DND-41 (cell line): ENCODE measurements around the gene AP5B1.

Experiments
- ATAC-seq: fragments of 200-7000 bp; cut with Tn5 transposase; 3 replicates; pipeline ENCODE4 v1.9.1; 2021; ENCODE audit warnings: low read depth; ENCODE audit not compliant: insufficient read depth
- DNase-seq: peaks from one replicate; pipeline ENCODE4 v3.0.0-alpha.2; 2020
- H2AFZ ChIP-seq: 2 replicates; pipeline ENCODE4 v1.6.0; 2012; ENCODE audit warnings: low read depth, low read length
- H3K27ac ChIP-seq: 2 replicates; pipeline ENCODE4 v1.5.1; 2012; ENCODE audit warnings: low read length, inconsistent platforms
- H3K27me3 ChIP-seq: fragments of 200-600 bp; sonication (generic); 2 replicates; pipeline ENCODE4 v1.6.0; 2012; ENCODE audit warnings: low read length, mild to moderate bottlenecking, inconsistent platforms; ENCODE audit not compliant: insufficient read depth, poor library complexity
- H3K36me3 ChIP-seq: 2 replicates; pipeline ENCODE4 v1.5.1; 2012; ENCODE audit warnings: low read length, inconsistent platforms; ENCODE audit not compliant: insufficient read depth
- H3K4me1 ChIP-seq: 2 replicates; pipeline ENCODE4 v1.5.1; 2012; ENCODE audit warnings: mild to moderate bottlenecking, low read length; ENCODE audit not compliant: insufficient read depth
- H3K4me2 ChIP-seq: 2 replicates; pipeline ENCODE4 v1.6.0; 2012; ENCODE audit warnings: mild to moderate bottlenecking, moderate library complexity, low read length, inconsistent platforms; ENCODE audit not compliant: insufficient read depth
- H3K4me3 ChIP-seq, 2 experiments: fragments of 200-600 bp in 1 of 2; shearing (Covaris generic) in 1 of 2; 2 replicates each; pipeline ENCODE4 v1.5.1; 2012 to 2016; ENCODE audit warnings: inconsistent platforms in 2 of 2, low read length in 2 of 2, mild to moderate bottlenecking in 2 of 2, low read depth in 1 of 2, moderate library complexity in 1 of 2
- H3K79me2 ChIP-seq: 2 replicates; pipeline ENCODE4 v1.6.0; 2012; ENCODE audit warnings: low read length, inconsistent platforms; ENCODE audit not compliant: insufficient read depth
- H3K9ac ChIP-seq: 2 replicates; pipeline ENCODE4 v1.6.0; 2012; ENCODE audit warnings: low read depth, mild to moderate bottlenecking, inconsistent platforms, low read length, moderate library complexity
- H3K9me3 ChIP-seq: 2 replicates; pipeline ENCODE4 v1.5.1; 2012; ENCODE audit warnings: low read length, moderate library complexity, mild to moderate bottlenecking, inconsistent platforms; ENCODE audit not compliant: insufficient read depth, severe bottlenecking
- H4K20me1 ChIP-seq: 2 replicates; pipeline ENCODE4 v1.6.0; 2012; ENCODE audit warnings: low read length; ENCODE audit not compliant: insufficient read depth
- CTCF ChIP-seq: IDR thresholded peaks from 2 replicates; pipeline ENCODE4 v1.5.1; 2012; ENCODE audit warnings: borderline replicate concordance, low read length, moderate library complexity, mild to moderate bottlenecking; ENCODE audit not compliant: poor library complexity, severe bottlenecking; ENCODE audit errors: extremely low read depth
- EZH2 ChIP-seq: IDR thresholded peaks from 3 replicates; pipeline ENCODE4 v1.6.1; 2012; ENCODE audit warnings: borderline replicate concordance, low read depth, mild to moderate bottlenecking, moderate library complexity, low read length, inconsistent platforms; ENCODE audit not compliant: severe bottlenecking

AP5B1 gene

GRCh38 chr11:65785319-65786007 lies 4.7 kb upstream of the AP5B1 start:
- Histone ChIP-seq H3K9ac (no peak overlapping the region), H3K27me3 (no peaks in the 10 kb centered on the region), H3K36me3 (no peaks in the 10 kb centered on the region), H3K4me1 (peaks cover 11% of the 10 kb centered on the region), H4K20me1 (no peaks in the 10 kb centered on the region), H3K4me3 (no peak overlapping the region), H2AFZ (no peak overlapping the region), H3K4me2 (no peak overlapping the region), H3K27ac (no peak overlapping the region), H3K79me2 (peaks cover 1% of the 10 kb centered on the region; the same call in 1 of the 2 replicates), H3K9me3 (no peaks in the 10 kb centered on the region)
- TF ChIP-seq EZH2 (no peak), CTCF (no peak)
- ATAC-seq (no peak), DNase-seq (no peak)

DNA sequence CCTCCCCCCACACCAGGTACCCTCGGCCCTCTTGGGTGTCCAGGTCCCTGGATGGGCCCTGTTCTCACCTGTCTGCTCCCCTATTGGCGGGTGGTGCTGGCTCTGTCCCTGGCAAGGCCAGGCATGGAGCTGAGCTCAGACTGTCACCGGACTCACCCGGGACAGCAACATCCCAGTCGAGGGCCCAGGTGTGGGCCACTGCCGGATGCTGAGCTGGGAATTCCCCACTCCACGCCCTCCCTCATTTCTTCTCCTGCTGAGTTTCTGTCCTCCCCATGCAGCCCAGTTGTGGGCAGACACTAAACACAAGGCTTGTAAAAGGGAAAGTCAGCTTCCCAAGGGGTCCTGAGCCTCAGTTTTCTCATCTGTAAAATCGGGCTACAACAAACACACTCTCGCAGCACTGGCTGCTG lies 2.0 kb upstream of the AP5B1 start:
- Histone ChIP-seq H3K79me2 (peaks cover 19% of the 10 kb centered on the region), H3K4me2 (no peak overlapping the region), H3K27ac (no peak overlapping the region), H3K27me3 (no peaks in the 10 kb centered on the region), H3K9ac (no peak overlapping the region), H3K4me1 (peaks cover 26% of the 10 kb centered on the region), H3K4me3 (no peak overlapping the region), H2AFZ (no peak overlapping the region), H3K9me3 (no peaks in the 10 kb centered on the region), H4K20me1 (peaks cover 19% of the 10 kb centered on the region), H3K36me3 (peaks cover 18% of the 10 kb centered on the region)
- ATAC-seq = no peak
- no peak for TF ChIP-seq CTCF
- TF ChIP-seq EZH2 = no peak
- no peak for DNase-seq

- no peak for ATAC-seq
- Histone ChIP-seq H3K9me3 (no peaks in the 10 kb centered on the region), H4K20me1 (peaks cover 25% of the 10 kb centered on the region), H3K4me1 (peaks cover 26% of the 10 kb centered on the region), H3K4me2 (peak overlapping the region; percentile 97; the same call in 1 of the 2 replicates), H3K36me3 (peaks cover 25% of the 10 kb centered on the region), H2AFZ (no peak overlapping the region), H3K27me3 (no peaks in the 10 kb centered on the region), H3K9ac (peak overlapping the region; percentile 93; the same call in 1 of the 2 replicates), H3K4me3 (0 out of 4 replicates have a peak overlapping the region, but pooled peaks of 1 of the 2 experiments have one; percentile 97), H3K27ac (no peak overlapping the region), H3K79me2 (peaks cover 19% of the 10 kb centered on the region)
- no peak for DNase-seq
- TF ChIP-seq EZH2 = no peak
- no peak for TF ChIP-seq CTCF
Measured at GRCh38 chr11:65781962-65782815, 1.4 kb upstream of the AP5B1 start.
